HFF-Myc (cell line): ENCODE data around the gene TMEM86A.

Source experiments
- DNase-seq: peaks from one replicate; pipeline ENCODE4 v3.0.0-alpha.2; 2011; ENCODE audit warnings: low read depth; ENCODE audit errors: extremely low read depth
- H3K4me3 ChIP-seq: replicated peaks from 2 replicates; pipeline ENCODE4 v1.5.1; 2011; ENCODE audit warnings: low read depth, mild to moderate bottlenecking, control low read depth, low read length
- CTCF ChIP-seq: IDR thresholded peaks from 2 replicates; pipeline ENCODE4 v1.5.1; 2012; ENCODE audit warnings: mild to moderate bottlenecking, low read depth, low read length, control low read depth; ENCODE audit errors: missing control alignments

Gene TMEM86A

GRCh38 chr11:18723991-18724390 lies 25.4 kb downstream of the TMEM86A start:
- H3K4me3 ChIP-seq: no peak overlapping the region
- TF ChIP-seq CTCF: no peak
- no peak for DNase-seq

DNA sequence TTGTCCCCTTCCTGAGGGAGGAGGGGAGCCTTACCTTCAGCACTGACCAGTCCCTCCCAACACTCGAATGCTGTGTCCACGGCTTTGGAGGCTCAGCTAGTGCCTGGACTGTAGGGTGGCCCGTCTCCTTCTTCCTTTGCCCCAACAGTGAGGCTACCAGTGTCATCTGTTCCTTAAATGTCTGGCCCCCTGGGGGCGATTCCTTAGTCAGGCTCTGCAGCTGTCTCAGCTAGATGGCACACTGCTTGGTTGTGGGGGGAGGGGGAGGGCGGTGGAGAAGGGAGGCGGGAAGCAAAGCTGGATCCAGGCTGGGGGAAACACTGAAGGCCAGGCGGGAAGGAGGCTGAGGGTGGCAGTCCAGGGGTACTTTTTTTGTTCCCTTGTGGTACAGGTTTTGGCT lies 27.5 kb downstream of the TMEM86A start, which contains the start of gene IGSF22:
IGSF22 (minus strand) TSS at position 149 of the 400 bp plus-strand sequence. CDS start 1,952 bp downstream, outside the sequence.
- no peak within 1 kb of the TSS for H3K4me3 ChIP-seq
- DNase-seq: no peak
- TF ChIP-seq CTCF: no peak

GRCh38 chr11:18727479-18728236 lies 29.1 kb downstream of the TMEM86A start:
- TF ChIP-seq CTCF: peak; percentile 93
- peak; percentile 26 for DNase-seq
- H3K4me3 ChIP-seq: no peak overlapping the region

DNA sequence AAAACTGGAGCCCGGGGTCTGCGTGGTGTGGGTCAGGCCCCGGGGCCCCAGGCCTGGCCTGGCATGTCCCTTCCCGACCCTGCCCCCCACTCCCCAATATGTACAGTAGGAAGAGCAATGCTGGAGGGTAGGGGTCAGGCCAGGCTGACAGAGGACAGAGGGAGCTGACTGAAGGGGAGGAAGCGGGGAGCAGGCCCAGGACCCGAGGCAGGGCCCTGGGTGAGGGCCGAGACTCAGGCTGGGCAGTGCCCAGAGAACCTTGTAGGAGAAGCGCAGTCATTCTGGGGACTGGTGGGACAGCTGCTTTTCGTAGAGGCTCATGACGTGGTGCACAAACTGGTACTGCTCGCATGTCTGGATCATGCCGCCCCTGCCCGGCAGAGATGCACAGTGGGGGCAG lies 30.1 kb downstream of the TMEM86A start:
- no peak for TF ChIP-seq CTCF
- DNase-seq: no peak

GRCh38 chr11:18729426-18729825 lies 30.8 kb downstream of the TMEM86A start:
- TF ChIP-seq CTCF: no peak
- DNase-seq: no peak
- H3K4me3 ChIP-seq: no peak overlapping the region

More for the DNA sequence above, 30.1 kb downstream of the TMEM86A start:
- H3K4me3 ChIP-seq: no peak overlapping the region

DNA sequence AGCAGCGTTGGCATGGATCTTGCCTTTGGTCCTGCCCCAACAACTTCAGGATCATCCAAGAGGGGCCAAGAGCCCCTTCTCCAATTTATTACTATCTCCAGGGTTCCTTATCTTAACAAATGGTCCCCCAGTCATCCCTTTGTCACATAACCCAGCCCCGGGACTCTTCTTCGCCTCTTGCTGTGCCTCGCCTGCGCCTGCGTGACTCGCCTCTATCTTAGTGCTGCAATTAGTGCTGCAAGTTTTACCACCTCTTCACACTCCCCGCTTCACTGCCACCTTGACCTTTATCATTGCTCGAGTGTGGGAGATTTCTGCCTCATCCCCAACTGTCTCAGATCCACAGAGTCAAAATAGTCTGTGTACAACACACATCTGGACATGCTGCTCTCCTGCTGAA lies 31.4 kb downstream of the TMEM86A start:
- TF ChIP-seq CTCF: no peak
- no peak for DNase-seq
- no peak overlapping the region for H3K4me3 ChIP-seq
